ENCODE results near the gene ATP6V1F. TPM values are rescaled to one million over a fixed set of nuclear protein-coding genes. Genes with fewer than 3 reads are reported as not detected.

Gene ATP6V1F
- total and polyA plus RNA-seq, 3 donors from 2014 or later: 133 to 414 (median 166) TPM

DNA sequence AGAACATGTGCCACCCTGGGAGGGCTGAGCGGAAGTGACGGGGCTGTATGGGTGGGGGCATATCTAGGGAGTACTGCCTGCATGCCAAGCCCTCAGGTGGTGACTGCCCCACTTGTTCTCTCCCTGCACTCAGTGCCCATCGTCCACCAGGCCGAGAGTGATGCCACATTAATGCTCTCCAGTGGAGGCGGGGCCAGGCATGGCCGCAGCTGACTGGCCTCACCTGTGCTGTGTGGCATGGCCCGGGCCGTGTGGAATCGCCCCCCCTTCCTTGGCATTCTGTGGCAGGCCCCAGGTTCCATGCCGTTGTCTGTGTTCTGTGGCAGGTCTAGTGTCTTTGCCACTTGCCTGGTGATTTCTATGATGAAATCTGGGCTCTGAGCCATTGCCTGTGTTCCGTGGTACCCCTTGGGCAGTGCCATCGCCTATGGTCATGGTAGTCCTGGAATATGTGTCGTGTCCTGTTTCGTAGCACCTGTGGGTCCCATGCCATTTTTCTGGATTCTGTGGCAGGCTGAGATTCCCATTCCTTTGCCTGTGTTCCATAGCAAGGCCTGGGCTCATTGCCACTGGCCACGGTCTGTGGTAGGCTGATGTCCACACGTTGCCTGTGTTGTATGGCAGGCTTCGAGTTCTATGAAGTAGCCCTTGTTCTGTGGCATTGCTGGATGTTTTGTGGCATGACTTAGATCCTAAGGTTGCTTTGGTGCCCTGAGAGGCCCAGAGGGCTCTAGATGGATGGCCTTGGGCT lies 23.5 kb upstream of the ATP6V1F start:
- intact Hi-C loops (cut with DNase I; ENCODE audit: low total_unique reads): no loop called here
- H3K36me3 ChIP-seq (ENCODE audit: low read depth, missing control alignments): no peaks in the 10 kb centered on the region
- TF ChIP-seq POLR2A (IDR thresholded peaks at IDR 0.05): no peak
- TF ChIP-seq, protein P1, sequence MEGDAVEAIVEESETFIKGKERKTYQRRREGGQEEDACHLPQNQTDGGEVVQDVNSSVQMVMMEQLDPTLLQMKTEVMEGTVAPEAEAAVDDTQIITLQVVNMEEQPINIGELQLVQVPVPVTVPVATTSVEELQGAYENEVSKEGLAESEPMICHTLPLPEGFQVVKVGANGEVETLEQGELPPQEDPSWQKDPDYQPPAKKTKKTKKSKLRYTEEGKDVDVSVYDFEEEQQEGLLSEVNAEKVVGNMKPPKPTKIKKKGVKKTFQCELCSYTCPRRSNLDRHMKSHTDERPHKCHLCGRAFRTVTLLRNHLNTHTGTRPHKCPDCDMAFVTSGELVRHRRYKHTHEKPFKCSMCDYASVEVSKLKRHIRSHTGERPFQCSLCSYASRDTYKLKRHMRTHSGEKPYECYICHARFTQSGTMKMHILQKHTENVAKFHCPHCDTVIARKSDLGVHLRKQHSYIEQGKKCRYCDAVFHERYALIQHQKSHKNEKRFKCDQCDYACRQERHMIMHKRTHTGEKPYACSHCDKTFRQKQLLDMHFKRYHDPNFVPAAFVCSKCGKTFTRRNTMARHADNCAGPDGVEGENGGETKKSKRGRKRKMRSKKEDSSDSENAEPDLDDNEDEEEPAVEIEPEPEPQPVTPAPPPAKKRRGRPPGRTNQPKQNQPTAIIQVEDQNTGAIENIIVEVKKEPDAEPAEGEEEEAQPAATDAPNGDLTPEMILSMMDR (IDR thresholded peaks at IDR 0.05): no peak
- H3K27me3 ChIP-seq: no peaks in the 10 kb centered on the region
- WGBS, 2 donors: 83 to 93% methylated on average over 9 to 17 of the region's 17 CpGs
- no peak for DNase-seq
- no peak overlapping the region for H3K4me3 ChIP-seq
- H3K27ac ChIP-seq: no peak overlapping the region
- H3K4me1 ChIP-seq: no peaks in the 10 kb centered on the region
- H3K9me3 ChIP-seq: no peaks in the 10 kb centered on the region

DNA sequence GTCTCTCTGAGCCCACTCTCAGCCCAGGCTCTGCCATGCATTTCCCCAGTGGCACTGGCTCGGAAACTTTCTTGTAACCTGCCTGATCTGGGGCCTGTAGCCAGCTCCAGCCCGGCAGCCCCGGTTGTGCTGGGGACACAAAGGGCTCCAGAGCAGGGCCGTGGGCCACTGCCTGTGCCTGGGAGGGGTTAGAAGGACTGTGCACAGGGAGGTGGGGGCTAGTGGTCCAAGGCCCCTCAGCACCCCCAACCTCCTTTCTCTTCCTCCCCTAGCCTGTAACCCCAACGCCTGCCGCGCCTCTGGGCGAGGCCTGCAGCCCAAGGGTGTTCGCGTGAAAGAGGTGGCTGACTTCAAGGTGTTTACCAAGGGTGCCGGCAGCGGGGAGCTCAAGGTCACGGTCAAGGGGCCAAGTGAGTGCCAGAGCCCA lies 22.9 kb upstream of the ATP6V1F start:
- H3K27me3 ChIP-seq: no peaks in the 10 kb centered on the region
- TF ChIP-seq POLR2A (IDR thresholded peaks at IDR 0.05): no peak
- TF ChIP-seq, protein P1 (IDR thresholded peaks at IDR 0.05): no peak
- H3K27ac ChIP-seq: no peak overlapping the region
- H3K36me3 ChIP-seq (ENCODE audit: low read depth, missing control alignments): no peaks in the 10 kb centered on the region
- no peak overlapping the region for H3K4me3 ChIP-seq
- intact Hi-C loops (cut with DNase I; ENCODE audit: low total_unique reads): no loop called here
- 90 to 91% methylated on average over 9 to 13 of the region's 13 CpGs for WGBS, 2 donors
- H3K4me1 ChIP-seq: no peaks in the 10 kb centered on the region
- no peak for DNase-seq
- H3K9me3 ChIP-seq: no peaks in the 10 kb centered on the region

DNA sequence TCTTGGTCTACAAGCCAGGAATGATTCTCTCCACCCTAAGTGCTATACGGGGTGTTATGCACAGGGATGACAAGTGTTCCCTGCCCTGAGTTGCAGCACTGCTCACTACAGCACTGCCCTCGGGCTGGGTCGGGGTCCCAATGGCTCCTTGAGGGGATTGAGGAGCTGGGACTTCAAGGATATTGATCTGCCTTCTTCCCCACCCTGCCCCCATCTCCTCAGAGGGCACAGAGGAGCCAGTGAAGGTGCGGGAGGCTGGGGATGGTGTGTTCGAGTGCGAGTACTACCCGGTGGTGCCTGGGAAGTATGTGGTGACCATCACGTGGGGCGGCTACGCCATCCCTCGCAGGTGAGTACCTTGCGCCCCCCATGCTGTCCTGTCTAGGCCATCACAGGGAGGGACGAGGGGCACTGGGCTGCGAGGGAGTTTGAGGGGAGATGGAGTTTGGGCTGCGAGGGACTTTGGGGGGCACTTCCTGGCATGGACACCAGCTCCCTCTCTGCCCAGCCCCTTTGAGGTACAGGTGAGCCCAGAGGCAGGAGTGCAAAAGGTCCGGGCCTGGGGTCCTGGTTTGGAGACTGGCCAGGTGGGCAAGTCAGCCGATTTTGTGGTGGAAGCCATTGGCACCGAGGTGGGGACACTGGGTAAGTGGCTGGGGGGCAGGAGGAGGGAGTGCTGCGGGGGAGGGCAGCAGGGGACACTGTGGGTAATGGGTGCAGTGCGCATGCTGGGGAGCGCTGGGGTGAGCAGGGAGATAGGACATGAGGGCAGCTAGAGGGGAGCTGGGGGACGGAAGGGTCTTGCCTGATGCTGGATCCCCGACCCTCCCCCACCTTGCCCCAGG lies 22.1 kb upstream of the ATP6V1F start:
- Histone ChIP-seq H3K4me3 (no peak overlapping the region), H3K27ac (no peak overlapping the region), H3K27me3 (no peaks in the 10 kb centered on the region), H3K36me3 (ENCODE audit: low read depth, missing control alignments) (no peaks in the 10 kb centered on the region), H3K4me1 (no peaks in the 10 kb centered on the region), H3K9me3 (no peaks in the 10 kb centered on the region)
- intact Hi-C loops (cut with DNase I; ENCODE audit: low total_unique reads): no loop called here
- TF ChIP-seq, protein P1 (IDR thresholded peaks at IDR 0.05): no peak
- TF ChIP-seq POLR2A (IDR thresholded peaks at IDR 0.05): no peak
- 85 to 93% methylated on average over 8 to 23 of the region's 23 CpGs for WGBS, 2 donors
- no peak for DNase-seq

DNA sequence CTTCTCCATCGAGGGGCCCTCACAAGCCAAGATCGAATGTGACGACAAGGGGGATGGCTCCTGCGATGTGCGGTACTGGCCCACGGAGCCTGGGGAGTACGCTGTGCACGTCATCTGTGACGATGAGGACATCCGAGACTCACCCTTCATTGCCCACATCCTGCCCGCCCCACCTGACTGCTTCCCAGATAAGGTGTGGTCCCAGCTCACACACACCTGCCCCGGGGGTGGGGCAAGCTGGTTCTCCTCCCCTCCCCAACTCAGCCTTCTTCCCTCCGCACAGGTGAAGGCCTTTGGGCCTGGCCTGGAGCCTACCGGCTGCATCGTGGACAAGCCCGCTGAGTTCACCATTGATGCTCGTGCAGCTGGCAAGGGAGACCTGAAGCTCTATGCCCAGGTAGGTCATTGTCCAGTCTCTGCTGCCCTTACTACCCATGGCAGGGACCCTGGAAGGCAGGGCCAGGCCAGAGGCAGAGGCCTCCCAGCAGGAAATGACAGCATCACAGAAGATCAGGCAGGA lies 21.4 kb upstream of the ATP6V1F start:
- Histone ChIP-seq H3K27me3 (no peaks in the 10 kb centered on the region), H3K27ac (no peak overlapping the region), H3K36me3 (ENCODE audit: low read depth, missing control alignments) (no peaks in the 10 kb centered on the region), H3K9me3 (no peaks in the 10 kb centered on the region), H3K4me3 (no peak overlapping the region), H3K4me1 (no peaks in the 10 kb centered on the region)
- intact Hi-C loops (cut with DNase I; ENCODE audit: low total_unique reads): no loop called here
- TF ChIP-seq, protein P1 (IDR thresholded peaks at IDR 0.05): no peak
- 90% methylated on average over 16 to 17 of the region's 17 CpGs for WGBS, 2 donors
- no peak for DNase-seq

All from testis (tissue), 3 donors.